HEK293 (cell line): ENCODE measurements around the gene MEF2C.

Experiments used
- CTCF ChIA-PET: fragments of 350-600 bp; formaldehyde crosslinking; extraction: SDS; loops from one replicate; lab custom pipeline; 2021; ENCODE audit warnings: antibody characterized with exemption; lab: Yijun Ruan, JAX
- POLR2A ChIA-PET: fragments of 300-600 bp; formaldehyde crosslinking; extraction: SDS; loops from one replicate; lab custom pipeline; 2020; ENCODE audit warnings: antibody characterized with exemption, inconsistent platforms; lab: Yijun Ruan, JAX
- H3K27ac ChIP-seq: fragments of 200-500 bp; sonication (Bioruptor generic); 2 replicates; pipeline ENCODE4 v1.5.1; 2014; ENCODE audit warnings: low read depth, low read length, control low read depth, inconsistent platforms; ENCODE audit errors: extremely low read depth
- H3K36me3 ChIP-seq, 2 experiments: fragments of 200-500 bp in 1 of 2; sonication (Bioruptor generic) in 1 of 2; 1 replicate in 1 of 2; 2 replicates in 1 of 2; pipeline ENCODE4 v1.5.1; 2014 to 2017; ENCODE audit warnings: inconsistent platforms in 2 of 2, low read length in 2 of 2; ENCODE audit not compliant: control insufficient read depth in 2 of 2, insufficient read depth in 1 of 2
- H3K4me1 ChIP-seq: fragments of 200-500 bp; sonication (Bioruptor generic); 2 replicates; pipeline ENCODE4 v1.5.1; 2014; ENCODE audit warnings: mild to moderate bottlenecking, low read length, inconsistent platforms; ENCODE audit not compliant: control insufficient read depth, insufficient read depth
- H3K4me3 ChIP-seq: 2 replicates; pipeline ENCODE4 v1.5.1; 2011; ENCODE audit warnings: low read depth, mild to moderate bottlenecking, control low read depth, low read length, moderate library complexity
- H3K9me3 ChIP-seq: fragments of 200-500 bp; sonication (Bioruptor generic); 2 replicates; pipeline ENCODE4 v1.5.1; 2014; ENCODE audit warnings: low read depth, low read length, inconsistent platforms; ENCODE audit not compliant: control insufficient read depth, insufficient read depth
- ELK4 ChIP-seq: IDR thresholded peaks from 2 replicates; pipeline ENCODE4 v1.6.1; 2011; ENCODE audit warnings: mild to moderate bottlenecking, low read depth, low read length, borderline replicate concordance
- FEZF1 ChIP-seq: fragments of 450-650 bp; formaldehyde crosslinking; IDR thresholded peaks from 2 replicates; pipeline ENCODE4 v1.5.1; 2016; ENCODE audit warnings: missing biosample characterization, missing genetic modification characterization
- GLI2 ChIP-seq: fragments of 450-650 bp; formaldehyde crosslinking; IDR thresholded peaks from 2 replicates; pipeline ENCODE4; 2017; ENCODE audit warnings: missing biosample characterization, missing genetic modification characterization, low read depth, borderline replicate concordance
- KLF1 ChIP-seq: fragments of 450-650 bp; formaldehyde crosslinking; IDR thresholded peaks from 2 replicates; pipeline ENCODE4 v1.5.1; 2016; ENCODE audit warnings: missing biosample characterization, missing genetic modification characterization
- KLF7 ChIP-seq: fragments of 450-650 bp; formaldehyde crosslinking; IDR thresholded peaks from 2 replicates; pipeline ENCODE4 v1.5.1; 2016; ENCODE audit warnings: missing biosample characterization, missing genetic modification characterization, borderline replicate concordance
- OVOL3 ChIP-seq: fragments of 450-650 bp; formaldehyde crosslinking; IDR thresholded peaks from 2 replicates; pipeline ENCODE4 v1.5.1; 2016; ENCODE audit warnings: missing biosample characterization, missing genetic modification characterization
- SALL2 ChIP-seq: fragments of 450-650 bp; formaldehyde crosslinking; IDR thresholded peaks from 2 replicates; pipeline ENCODE4 v1.5.0; 2017; ENCODE audit warnings: missing biosample characterization, mild to moderate bottlenecking, missing genetic modification characterization, borderline replicate concordance
- TCF7L2 ChIP-seq: IDR thresholded peaks from 2 replicates; pipeline ENCODE4 v1.6.1; 2011; ENCODE audit warnings: low read depth, mild to moderate bottlenecking, inconsistent platforms, low read length, moderate library complexity, borderline replicate concordance
- ZIC2 ChIP-seq: fragments of 450-650 bp; formaldehyde crosslinking; IDR thresholded peaks from 2 replicates; pipeline ENCODE4 v1.5.1; 2016; ENCODE audit warnings: missing biosample characterization, missing genetic modification characterization
- ZNF140 ChIP-seq: fragments of 450-650 bp; formaldehyde crosslinking; IDR thresholded peaks from 2 replicates; pipeline ENCODE4 v1.5.1; 2016; ENCODE audit warnings: missing biosample characterization, missing genetic modification characterization
- ZNF157 ChIP-seq: fragments of 450-650 bp; formaldehyde crosslinking; IDR thresholded peaks from 2 replicates; pipeline ENCODE4 v1.5.1; 2016; ENCODE audit warnings: missing biosample characterization, missing genetic modification characterization
- ZNF423 ChIP-seq: fragments of 450-650 bp; formaldehyde crosslinking; IDR thresholded peaks from 2 replicates; pipeline ENCODE4 v1.5.1; 2016; ENCODE audit warnings: missing biosample characterization, missing genetic modification characterization
- ZNF449 ChIP-seq: fragments of 450-650 bp; formaldehyde crosslinking; IDR thresholded peaks from 2 replicates; pipeline ENCODE4 v1.5.1; 2017; ENCODE audit warnings: missing biosample characterization, mild to moderate bottlenecking, missing genetic modification characterization, moderate library complexity
- ZNF513 ChIP-seq: fragments of 450-650 bp; IDR thresholded peaks from 2 replicates; pipeline ENCODE4 v1.5.1; 2018; ENCODE audit warnings: missing biosample characterization, missing genetic modification characterization
- ZNF558 ChIP-seq: fragments of 450-650 bp; formaldehyde crosslinking; IDR thresholded peaks from 2 replicates; pipeline ENCODE4 v1.5.1; 2016; ENCODE audit warnings: missing biosample characterization, missing genetic modification characterization
- ZNF621 ChIP-seq: fragments of 450-650 bp; formaldehyde crosslinking; IDR thresholded peaks from 2 replicates; pipeline ENCODE4 v1.5.1; 2017; ENCODE audit warnings: missing biosample characterization, missing genetic modification characterization
- ZNF623 ChIP-seq: fragments of 450-650 bp; formaldehyde crosslinking; IDR thresholded peaks from 2 replicates; pipeline ENCODE4 v1.5.1; 2016; ENCODE audit warnings: missing biosample characterization, missing genetic modification characterization
- ZNF660 ChIP-seq: fragments of 450-650 bp; IDR thresholded peaks from 2 replicates; pipeline ENCODE4 v1.5.1; 2018; ENCODE audit warnings: missing biosample characterization, mild to moderate bottlenecking, missing genetic modification characterization
- ZNF692 ChIP-seq: fragments of 450-650 bp; formaldehyde crosslinking; IDR thresholded peaks from 2 replicates; pipeline ENCODE4 v1.5.1; 2016; ENCODE audit warnings: missing biosample characterization, missing genetic modification characterization
- ZNF701 ChIP-seq: fragments of 450-650 bp; formaldehyde crosslinking; IDR thresholded peaks from 2 replicates; pipeline ENCODE4 v1.5.1; 2016; ENCODE audit warnings: missing biosample characterization, missing genetic modification characterization
- ZSCAN30 ChIP-seq: fragments of 450-650 bp; IDR thresholded peaks from 2 replicates; pipeline ENCODE4 v1.5.1; 2018; ENCODE audit warnings: missing biosample characterization, mild to moderate bottlenecking, missing genetic modification characterization, moderate library complexity
- TF ChIP-seq, protein P1 (sequence below): fragments of 450-650 bp; formaldehyde crosslinking; IDR thresholded peaks from 2 replicates; pipeline ENCODE4 v1.5.1; 2017; ENCODE audit warnings: missing biosample characterization, missing genetic modification characterization

Gene MEF2C

GRCh38 chr5:88760527-88760926, 122.5 kb downstream of the MEF2C start:
- Histone ChIP-seq H3K4me1 (0 out of 2 replicates have a peak, but pooled peaks cover 5% of the 10 kb centered on the region), H3K4me3 (no peak overlapping the region), H3K36me3 (no peaks in the 10 kb centered on the region), H3K27ac (no peak overlapping the region), H3K9me3 (no peaks in the 10 kb centered on the region)
- ChIA-PET POLR2A (no interaction called here), CTCF (interaction anchor here (0.6 kb wide), 1 partner anchor 131 kb away, joined by 3 read pairs; no protein-coding TSS in a partner anchor)
- TF ChIP-seq ZNF692 (tag by site-specific recombination): no peak
- TF ChIP-seq ZNF157 (tag by site-specific recombination): no peak
- TF ChIP-seq ZNF558 (tag by site-specific recombination): no peak
- TF ChIP-seq ZNF140: no peak
- no peak for TF ChIP-seq OVOL3 (tag by site-specific recombination)
- no peak for TF ChIP-seq ZNF621 (tag by site-specific recombination)
- 0 out of 2 replicates have a peak, but pooled peaks have one; percentile 18 for TF ChIP-seq ZNF660 (tag by site-specific recombination)
- TF ChIP-seq, protein P1, sequence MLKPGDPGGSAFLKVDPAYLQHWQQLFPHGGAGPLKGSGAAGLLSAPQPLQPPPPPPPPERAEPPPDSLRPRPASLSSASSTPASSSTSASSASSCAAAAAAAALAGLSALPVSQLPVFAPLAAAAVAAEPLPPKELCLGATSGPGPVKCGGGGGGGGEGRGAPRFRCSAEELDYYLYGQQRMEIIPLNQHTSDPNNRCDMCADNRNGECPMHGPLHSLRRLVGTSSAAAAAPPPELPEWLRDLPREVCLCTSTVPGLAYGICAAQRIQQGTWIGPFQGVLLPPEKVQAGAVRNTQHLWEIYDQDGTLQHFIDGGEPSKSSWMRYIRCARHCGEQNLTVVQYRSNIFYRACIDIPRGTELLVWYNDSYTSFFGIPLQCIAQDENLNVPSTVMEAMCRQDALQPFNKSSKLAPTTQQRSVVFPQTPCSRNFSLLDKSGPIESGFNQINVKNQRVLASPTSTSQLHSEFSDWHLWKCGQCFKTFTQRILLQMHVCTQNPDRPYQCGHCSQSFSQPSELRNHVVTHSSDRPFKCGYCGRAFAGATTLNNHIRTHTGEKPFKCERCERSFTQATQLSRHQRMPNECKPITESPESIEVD (tag by site-specific recombination): peak; percentile 58; the same call in 1 of the 2 replicates
- no peak for TF ChIP-seq SALL2 (tag by site-specific recombination)
- TF ChIP-seq KLF7: no peak
- peak; percentile 55 for TF ChIP-seq ZIC2 (tag by site-specific recombination)
- TF ChIP-seq GLI2 (tag by site-specific recombination): no peak
- no peak for TF ChIP-seq KLF1 (tag by site-specific recombination)
- TF ChIP-seq ZNF701: no peak
- TF ChIP-seq ZSCAN30 (tag by site-specific recombination): no peak
- TF ChIP-seq FEZF1 (tag by site-specific recombination): peak; percentile 37

DNA sequence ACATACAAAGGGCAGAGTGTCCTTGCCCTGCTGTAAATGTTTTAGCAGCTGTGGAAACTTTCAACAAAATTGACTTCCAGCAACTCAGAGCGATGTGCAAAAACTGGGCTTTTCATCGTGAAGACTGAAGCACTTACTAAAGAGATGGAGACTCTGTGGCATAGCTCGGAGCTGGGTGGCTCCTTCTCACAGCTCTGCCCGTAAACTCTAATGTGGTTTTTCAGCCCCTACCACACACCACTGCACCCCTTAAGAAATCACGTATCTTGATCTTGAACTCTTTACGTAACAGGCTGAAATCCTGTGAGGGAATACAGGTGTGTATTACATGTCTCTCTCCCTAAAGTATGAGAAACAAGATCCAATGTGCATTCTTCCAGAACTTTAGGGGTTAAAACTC, 124.4 kb downstream of the MEF2C start:
- H3K27ac ChIP-seq: no peak overlapping the region
- POLR2A ChIA-PET: no interaction called here

More for the DNA sequence above, 124.4 kb downstream of the MEF2C start:
- Histone ChIP-seq H3K9me3 (no peaks in the 10 kb centered on the region), H3K4me1 (0 out of 2 replicates have a peak, but pooled peaks cover 5% of the 10 kb centered on the region), H3K4me3 (no peak overlapping the region), H3K36me3 (no peaks in the 10 kb centered on the region)
- CTCF ChIA-PET: interaction anchor here (0.8 kb wide), 1 partner anchor 370 kb away, joined by 3 read pairs; no protein-coding TSS in a partner anchor
- no peak for TF ChIP-seq ELK4
- TF ChIP-seq ZIC2 (tag by site-specific recombination): no peak
- TF ChIP-seq ZNF449 (tag by site-specific recombination): no peak
- no peak for TF ChIP-seq TCF7L2
- TF ChIP-seq ZNF423: no peak
- no peak for TF ChIP-seq ZNF513 (tag by site-specific recombination)
- TF ChIP-seq ZNF623: no peak
